ENCODE measurements around the gene MLIP.
"Not testable (repeated sequence)": the region's sequence is repeated elsewhere in the genome, so short reads cannot be mapped to it uniquely, and the experiment has no call there.

The MLIP gene

DNA sequence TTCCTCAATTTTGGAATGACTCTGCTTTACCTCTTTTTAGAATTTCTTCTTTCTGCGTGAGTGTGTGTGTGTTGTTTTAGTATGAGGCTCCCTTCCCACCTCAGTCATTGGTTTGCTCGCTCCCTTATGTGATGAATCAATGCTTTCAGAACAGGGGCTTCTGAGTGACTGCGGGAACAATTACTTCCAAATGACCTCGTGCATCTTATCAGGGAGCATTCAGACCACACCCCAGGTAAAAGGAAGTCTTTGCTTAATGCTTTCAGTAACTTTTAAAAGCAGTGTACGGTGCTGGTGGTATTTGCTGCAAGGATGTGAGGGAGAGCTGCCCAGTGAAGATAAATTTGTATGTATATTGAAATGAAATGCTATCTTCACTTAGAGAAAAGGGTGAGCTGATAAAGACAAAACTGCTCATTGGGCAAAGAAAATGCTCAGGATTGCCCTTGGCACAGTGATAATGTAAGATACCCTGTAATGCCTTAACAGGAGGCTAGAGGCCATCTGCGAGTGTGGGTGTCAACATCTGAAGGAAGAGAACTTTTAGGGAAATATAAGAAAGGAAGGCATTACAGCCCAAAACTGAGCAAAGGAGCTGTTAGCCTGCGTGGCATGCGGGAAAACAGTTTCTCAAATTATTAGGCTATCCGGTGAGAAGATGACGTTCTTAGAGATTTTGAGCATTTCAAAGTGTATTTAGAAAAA lies at the start of gene MLIP:
Gene MLIP (plus strand): TSS at position 103 of the 705 bp plus-strand sequence. CDS start 37 bp downstream, at position 140.
- DNase-seq, result no peak

GRCh38 chr6:54063228-54063539 lies 48.1 kb upstream of the MLIP start:
- no peak for DNase-seq

GRCh38 chr6:54068694-54069093 lies 42.5 kb upstream of the MLIP start:
- DNase-seq, result no peak

GRCh38 chr6:54070025-54070424 lies 41.2 kb upstream of the MLIP start:
- DNase-seq, result no peak

DNA sequence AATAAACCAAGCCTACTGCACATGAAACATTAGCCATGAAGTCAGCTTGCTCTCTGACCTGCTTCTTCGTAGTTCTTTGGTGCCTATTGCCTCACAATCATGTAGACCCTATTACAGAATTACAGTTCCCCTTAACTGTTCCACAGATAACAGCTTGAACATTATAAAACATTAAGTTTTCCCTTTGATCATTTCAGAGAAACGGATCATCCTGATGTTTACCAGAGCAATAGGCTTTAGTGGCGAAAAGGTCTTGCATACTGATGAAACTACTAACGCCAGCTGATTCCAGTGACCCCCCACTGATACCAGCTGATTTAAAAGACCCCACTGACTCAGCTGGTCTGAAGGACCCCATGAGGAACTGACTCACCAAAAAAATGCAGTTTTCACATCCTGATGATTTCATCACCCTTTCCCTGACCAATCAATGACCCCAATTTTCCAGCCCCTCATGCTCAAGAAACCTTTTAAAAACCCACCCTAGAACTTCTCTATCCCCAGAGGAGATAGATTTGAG lies 39.4 kb upstream of the MLIP start:
- DNase-seq, result no peak

DNA sequence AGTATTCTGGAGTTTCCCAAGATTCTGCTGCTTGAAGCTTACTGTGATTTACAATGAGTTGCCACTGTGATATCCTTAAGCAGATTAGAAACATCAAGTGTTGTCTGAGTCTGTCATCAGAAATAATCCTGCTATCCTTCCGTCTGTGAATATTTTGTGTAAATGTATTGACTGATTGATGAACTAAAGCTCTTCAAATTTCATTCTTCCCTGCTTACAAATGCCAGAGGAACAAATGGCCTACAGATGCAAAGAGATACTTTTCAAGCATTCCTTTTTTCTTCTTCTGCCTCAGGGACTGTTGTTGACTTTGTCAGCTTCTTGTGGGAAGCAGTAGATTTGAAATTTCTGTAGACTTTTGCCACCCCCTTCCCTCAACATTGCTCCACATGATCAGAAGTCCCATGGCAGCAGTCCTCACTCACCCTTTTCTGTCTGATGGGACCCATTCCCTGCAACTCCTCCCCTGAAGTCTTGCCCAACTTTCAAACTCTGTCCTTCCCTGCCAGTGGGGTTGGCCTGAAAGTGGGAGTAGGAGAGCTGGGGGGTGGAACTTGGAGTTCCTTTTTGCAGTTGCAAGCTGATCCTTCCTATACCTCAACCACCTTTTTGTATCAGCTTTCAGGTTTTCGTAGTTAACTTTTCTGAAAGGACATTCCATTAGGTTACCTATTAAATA lies 38.5 kb upstream of the MLIP start:
- DNase-seq, result no peak

GRCh38 chr6:54073487-54073886 lies 37.8 kb upstream of the MLIP start:
- DNase-seq, result no peak

- DNase-seq, result no peak
Measured at GRCh38 chr6:54074109-54074508, 37.1 kb upstream of the MLIP start.

DNA sequence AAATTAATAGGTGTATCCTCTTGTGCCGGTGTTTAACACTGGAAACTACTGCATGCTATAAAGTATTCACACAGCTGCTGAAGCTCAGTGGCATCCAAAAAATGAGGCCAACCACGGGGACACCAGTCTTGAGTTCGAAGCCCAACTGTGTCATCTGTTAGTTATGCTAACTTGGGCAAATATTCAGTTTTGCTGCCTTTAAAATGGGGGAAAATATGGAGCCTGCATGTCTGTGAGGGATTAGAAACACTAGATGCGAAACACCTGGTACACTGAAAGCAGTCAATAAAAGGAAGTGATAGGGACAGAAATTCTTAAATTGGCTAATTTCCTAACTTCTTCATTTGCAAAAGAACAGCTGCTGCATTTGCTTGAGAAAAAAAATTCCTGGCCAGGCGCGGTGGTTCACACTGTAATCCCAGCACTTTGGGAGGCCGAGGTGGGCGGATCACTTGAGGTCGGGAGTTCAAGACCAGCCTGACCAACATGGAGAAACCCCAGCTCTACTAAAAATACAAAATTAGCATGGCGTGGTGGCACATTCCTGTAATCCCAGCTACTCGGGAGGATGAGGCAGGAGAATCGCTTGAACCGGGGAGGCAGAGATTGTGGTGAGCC lies 36.6 kb upstream of the MLIP start:
- no peak for DNase-seq

GRCh38 chr6:54076159-54076789 lies 35.0 kb upstream of the MLIP start:
- DNase-seq, result no peak

- not testable (repeated sequence) for DNase-seq
Measured at GRCh38 chr6:54081499-54081898, 29.7 kb upstream of the MLIP start.

GRCh38 chr6:54083287-54083686 lies 28.0 kb upstream of the MLIP start:
- no peak for DNase-seq

DNA sequence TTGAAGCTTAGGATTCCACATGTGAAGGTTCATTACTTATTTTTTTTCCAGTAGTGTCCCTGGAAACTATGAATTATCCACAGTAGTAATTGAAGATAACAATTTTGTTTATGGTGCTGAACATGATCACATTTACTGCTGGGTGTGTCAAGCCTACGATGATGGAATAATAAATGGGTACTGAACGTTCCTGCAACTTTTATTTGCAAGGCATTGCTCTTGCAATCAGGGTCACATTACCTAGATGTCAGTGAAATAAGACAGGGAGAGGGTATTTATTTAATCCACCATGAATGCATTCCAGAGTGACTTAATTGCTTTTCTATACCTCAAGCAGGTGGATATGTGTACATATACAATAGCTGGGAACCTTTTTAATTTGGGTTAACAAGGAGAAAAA lies 27.0 kb upstream of the MLIP start:
- no peak for DNase-seq

DNA sequence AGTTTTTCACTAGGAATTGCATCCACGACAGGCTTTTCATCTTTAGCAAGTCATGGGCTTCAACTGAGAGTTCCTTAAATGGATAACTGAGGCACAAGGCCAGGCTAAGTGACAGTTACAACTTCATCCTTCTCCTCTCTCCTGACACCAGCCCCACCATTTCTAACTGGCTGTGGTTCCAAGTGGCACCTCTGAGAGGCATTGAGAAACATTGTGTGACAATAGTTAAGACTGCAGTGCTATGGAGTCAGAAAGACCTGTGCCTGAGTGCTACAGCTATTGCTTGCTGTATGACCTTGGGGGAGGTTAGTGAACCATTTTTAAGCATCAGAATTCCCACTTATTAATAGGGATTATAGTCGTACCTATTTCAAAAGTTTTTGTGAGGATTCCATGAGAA lies 26.2 kb upstream of the MLIP start:
- DNase-seq, result no peak

DNA sequence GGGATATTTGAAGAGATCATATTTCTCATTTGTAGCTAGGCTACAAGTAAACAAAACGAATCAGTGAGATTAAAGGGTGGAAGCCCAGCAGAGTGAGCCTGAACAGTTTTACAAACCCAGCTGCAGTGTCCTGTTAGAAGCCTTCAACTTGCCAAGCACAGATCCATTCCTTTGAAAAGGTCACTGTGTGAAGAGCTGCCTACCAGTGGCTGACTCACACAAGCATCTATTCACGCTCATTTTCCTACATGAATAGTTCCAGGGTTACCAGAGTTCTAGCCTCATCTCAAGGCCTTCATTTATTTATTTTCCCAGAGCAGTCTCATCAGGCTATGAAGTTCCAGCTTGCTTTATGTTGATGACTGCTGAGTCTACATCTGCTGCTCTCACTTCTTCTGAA lies 25.7 kb upstream of the MLIP start:
- DNase-seq, result no peak

GRCh38 chr6:54086439-54086838 lies 24.8 kb upstream of the MLIP start:
- no peak for DNase-seq

- DNase-seq, result no peak
Measured at GRCh38 chr6:54087721-54088120, 23.5 kb upstream of the MLIP start.

- no peak for DNase-seq
Measured at GRCh38 chr6:54093326-54093948, 17.8 kb upstream of the MLIP start.

DNA sequence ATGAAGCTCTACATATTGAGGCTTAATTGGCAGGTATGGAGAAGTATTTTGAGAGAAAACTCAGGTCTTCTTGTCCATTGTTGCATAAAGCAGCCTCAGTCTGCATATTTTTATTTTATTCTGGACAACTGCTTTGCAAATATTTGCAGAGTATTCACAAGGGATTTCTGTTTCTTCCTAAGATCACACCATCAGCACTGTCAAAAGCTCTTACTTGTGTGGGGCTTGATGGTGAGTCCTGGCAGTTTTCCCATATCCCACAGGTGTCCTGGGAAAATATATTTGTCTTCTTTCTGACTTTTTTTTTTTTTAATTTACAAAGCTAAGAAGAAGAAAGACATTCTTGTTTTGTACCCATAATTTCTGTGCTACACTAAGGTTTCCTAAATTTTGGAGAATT lies 16.9 kb upstream of the MLIP start:
- DNase-seq, result no peak

GRCh38 chr6:54094786-54095185 lies 16.5 kb upstream of the MLIP start:
- DNase-seq, result no peak

GRCh38 chr6:54095723-54096122 lies 15.5 kb upstream of the MLIP start:
- DNase-seq, result no peak

GRCh38 chr6:54096811-54097210 lies 14.4 kb upstream of the MLIP start:
- DNase-seq, result no peak

- no peak for DNase-seq
Measured at GRCh38 chr6:54097753-54098152, 13.5 kb upstream of the MLIP start.
